ENCODE measurements around the gene SUMO2.

DNA sequence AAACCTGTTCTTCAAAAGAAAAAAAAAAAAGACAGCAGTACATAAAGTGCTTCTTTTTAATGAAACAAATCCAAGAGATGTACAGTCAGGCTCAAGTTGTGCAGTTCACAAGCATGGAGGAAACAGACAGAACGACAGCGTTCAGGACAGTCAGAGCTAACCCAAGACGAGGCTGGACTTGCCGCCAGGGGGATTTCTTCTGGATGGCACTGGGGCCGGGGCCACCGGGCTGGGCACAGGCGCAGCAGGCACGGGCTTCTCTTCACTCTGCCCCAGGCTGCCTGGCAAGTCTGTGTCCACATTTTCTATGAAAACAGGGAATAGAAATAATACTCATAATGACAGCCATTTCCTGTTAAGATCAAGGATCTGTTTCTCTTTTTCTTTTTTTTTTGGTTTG, 46.8 kb downstream of the SUMO2 start:
- TF ChIP-seq, protein P1, sequence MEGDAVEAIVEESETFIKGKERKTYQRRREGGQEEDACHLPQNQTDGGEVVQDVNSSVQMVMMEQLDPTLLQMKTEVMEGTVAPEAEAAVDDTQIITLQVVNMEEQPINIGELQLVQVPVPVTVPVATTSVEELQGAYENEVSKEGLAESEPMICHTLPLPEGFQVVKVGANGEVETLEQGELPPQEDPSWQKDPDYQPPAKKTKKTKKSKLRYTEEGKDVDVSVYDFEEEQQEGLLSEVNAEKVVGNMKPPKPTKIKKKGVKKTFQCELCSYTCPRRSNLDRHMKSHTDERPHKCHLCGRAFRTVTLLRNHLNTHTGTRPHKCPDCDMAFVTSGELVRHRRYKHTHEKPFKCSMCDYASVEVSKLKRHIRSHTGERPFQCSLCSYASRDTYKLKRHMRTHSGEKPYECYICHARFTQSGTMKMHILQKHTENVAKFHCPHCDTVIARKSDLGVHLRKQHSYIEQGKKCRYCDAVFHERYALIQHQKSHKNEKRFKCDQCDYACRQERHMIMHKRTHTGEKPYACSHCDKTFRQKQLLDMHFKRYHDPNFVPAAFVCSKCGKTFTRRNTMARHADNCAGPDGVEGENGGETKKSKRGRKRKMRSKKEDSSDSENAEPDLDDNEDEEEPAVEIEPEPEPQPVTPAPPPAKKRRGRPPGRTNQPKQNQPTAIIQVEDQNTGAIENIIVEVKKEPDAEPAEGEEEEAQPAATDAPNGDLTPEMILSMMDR (conservative IDR thresholded peaks at IDR 0.05; ENCODE audit: low read depth, low read length) = no peak
- TF ChIP-seq SMC3 (IDR thresholded peaks at IDR 0.05; ENCODE audit: low read depth, low read length) (no peak), RCOR1 (IDR thresholded peaks at IDR 0.05; ENCODE audit: insufficient replicate concordance, low read length) (no peak), POLR2A (IDR thresholded peaks at IDR 0.05; ENCODE audit: low read depth, low read length) (no peak), CHD1 (IDR thresholded peaks at IDR 0.05; ENCODE audit: low read depth, low read length) (no peak), RAD21 (IDR thresholded peaks at IDR 0.05; ENCODE audit: low read length) (no peak), CEBPB (IDR thresholded peaks at IDR 0.05; ENCODE audit: low read depth, low read length) (no peak), RFX5 (IDR thresholded peaks at IDR 0.05; ENCODE audit: low read depth, low read length) (no peak)
- TF ChIP-seq, protein P2, sequence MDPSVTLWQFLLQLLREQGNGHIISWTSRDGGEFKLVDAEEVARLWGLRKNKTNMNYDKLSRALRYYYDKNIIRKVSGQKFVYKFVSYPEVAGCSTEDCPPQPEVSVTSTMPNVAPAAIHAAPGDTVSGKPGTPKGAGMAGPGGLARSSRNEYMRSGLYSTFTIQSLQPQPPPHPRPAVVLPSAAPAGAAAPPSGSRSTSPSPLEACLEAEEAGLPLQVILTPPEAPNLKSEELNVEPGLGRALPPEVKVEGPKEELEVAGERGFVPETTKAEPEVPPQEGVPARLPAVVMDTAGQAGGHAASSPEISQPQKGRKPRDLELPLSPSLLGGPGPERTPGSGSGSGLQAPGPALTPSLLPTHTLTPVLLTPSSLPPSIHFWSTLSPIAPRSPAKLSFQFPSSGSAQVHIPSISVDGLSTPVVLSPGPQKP (IDR thresholded peaks at IDR 0.05; ENCODE audit: borderline replicate concordance, low read depth, low read length) = no peak

Measured in IMR-90 (cell line).